HepG2 (cell line): ENCODE data around the gene PPP1R9B. TPM values are rescaled to one million over a fixed set of nuclear protein-coding genes. Genes with fewer than 3 reads are reported as not detected.

Source experiments
- ATAC-seq: fragments of 200-7000 bp; cut with Tn5 transposase; 3 replicates; pipeline ENCODE4 v1.9.1; 2020; ENCODE audit warnings: mild to moderate bottlenecking, moderate library complexity
- BruUV-seq: library from RNA; stranded (reverse); fragments of 400-500 nt; replicated peaks from 2 replicates; lab custom pipeline; 2021; lab: Mats Ljungman, UMichigan
- CTCF ChIA-PET: fragments of 300-600 bp; formaldehyde crosslinking; extraction: SDS; loops from one replicate; lab custom pipeline; 2021; ENCODE audit warnings: low total read pairs, inconsistent platforms, low intra/inter-chr PET ratio; lab: Yijun Ruan, JAX
- POLR2A ChIA-PET: fragments of 350-600 bp; sonication (Branson Sonifier 250); formaldehyde crosslinking; loops from one replicate; lab custom pipeline; 2020; ENCODE audit warnings: antibody characterized with exemption, inconsistent platforms; lab: Yijun Ruan, JAX
- DNase-seq: peaks from one replicate; pipeline ENCODE4 v3.0.0-alpha.2; 2015; ENCODE audit warnings: low spot score
- FAIRE-seq: peaks from 3 replicates; lab custom pipeline; 2011; peaks lifted over from hg19 to GRCh38; lab: Jason Lieb, UNC
- H2AFZ ChIP-seq: one replicate; pipeline ENCODE4 v1.6.1; 2011; ENCODE audit warnings: low read length, inconsistent platforms
- H3K27ac ChIP-seq: fragments of 300-600 bp; 3 replicates; pipeline ENCODE4 v1.8.0; 2011; ENCODE audit warnings: mixed run types, mild to moderate bottlenecking, mixed read lengths, low read length, inconsistent platforms; ENCODE audit not compliant: insufficient read depth; ENCODE audit errors: extremely low read length
- H3K27me3 ChIP-seq, 2 experiments: fragments of 200-600 bp in 1 of 2; 2 replicates in 1 of 2; 3 replicates in 1 of 2; pipeline versions ENCODE4 v1.6.0 to v1.8.0; 2011; ENCODE audit warnings: low read length in 2 of 2, mild to moderate bottlenecking in 2 of 2, moderate library complexity in 2 of 2, inconsistent platforms in 1 of 2; ENCODE audit not compliant: insufficient read depth in 2 of 2, control insufficient read depth in 1 of 2
- H3K36me3 ChIP-seq, 2 experiments: fragments of 200-600 bp in 1 of 2; replicated peaks in 1 of 2; 2 replicates in 1 of 2; 3 replicates in 1 of 2; pipeline versions ENCODE4 v1.5.1 to v1.8.0; 2011; ENCODE audit warnings: low read length in 2 of 2, inconsistent platforms in 1 of 2; ENCODE audit not compliant: insufficient read depth in 2 of 2, control insufficient read depth in 1 of 2
- H3K4me1 ChIP-seq: 2 replicates; pipeline ENCODE4 v1.5.1; 2012; ENCODE audit warnings: low read length, inconsistent platforms; ENCODE audit not compliant: insufficient read depth
- H3K4me2 ChIP-seq: 2 replicates; pipeline ENCODE4 v1.6.0; 2011; ENCODE audit warnings: low read depth, low read length, inconsistent platforms
- H3K4me3 ChIP-seq, 3 experiments: fragments of 200-600 bp in 1 of 3; sonication (generic), shearing (Covaris generic) in 1 of 3; replicated peaks in 1 of 3; 2 replicates each; pipeline ENCODE4 v1.5.1; 2011 to 2016; ENCODE audit warnings: low read length in 3 of 3, inconsistent platforms in 2 of 3, low read depth in 2 of 3, mild to moderate bottlenecking in 2 of 3, control low read depth in 1 of 3, mixed read lengths in 1 of 3; ENCODE audit not compliant: insufficient read depth in 1 of 3
- H3K79me2 ChIP-seq: one replicate; pipeline ENCODE4 v1.6.1; 2011; ENCODE audit warnings: low read length, inconsistent platforms; ENCODE audit not compliant: insufficient read depth
- H3K9ac ChIP-seq: 2 replicates; pipeline ENCODE4 v1.6.0; 2011; ENCODE audit warnings: mild to moderate bottlenecking, low read depth, low read length, inconsistent platforms; ENCODE audit not compliant: insufficient read depth
- H3K9me3 ChIP-seq: 2 replicates; pipeline ENCODE4 v1.5.1; 2012; ENCODE audit warnings: mild to moderate bottlenecking, low read length
- H4K20me1 ChIP-seq: 2 replicates; pipeline ENCODE4 v1.6.0; 2011; ENCODE audit warnings: inconsistent platforms, mild to moderate bottlenecking, low read length, moderate library complexity; ENCODE audit not compliant: insufficient read depth
- CREB3 ChIP-seq: sonication (generic); formaldehyde crosslinking; IDR thresholded peaks from 2 replicates; pipeline ENCODE4 v1.5.0; 2020; ENCODE audit warnings: missing genetic modification reagents
- GTF2F1 ChIP-seq: fragments of 150-350 bp; IDR thresholded peaks from 2 replicates; pipeline ENCODE4 v1.6.1; 2014; ENCODE audit warnings: low read length
- KDM1A ChIP-seq: IDR thresholded peaks from 2 replicates; pipeline ENCODE4 v1.6.1; 2016; ENCODE audit warnings: missing compliant biosample characterization
- MXI1 ChIP-seq: IDR thresholded peaks from 3 replicates; pipeline ENCODE4 v1.6.1; 2012; ENCODE audit warnings: low read depth, low read length, inconsistent platforms, borderline replicate concordance
- NFATC3 ChIP-seq: sonication (generic); formaldehyde crosslinking; IDR thresholded peaks from 2 replicates; pipeline ENCODE4 v1.5.1; 2020; ENCODE audit warnings: mild to moderate bottlenecking, missing genetic modification reagents
- SIN3B ChIP-seq: fragments of 150-350 bp; IDR thresholded peaks from 2 replicates; pipeline ENCODE4 v1.6.1; 2014; ENCODE audit warnings: low read length
- TFE3 ChIP-seq: IDR thresholded peaks from 2 replicates; pipeline ENCODE4 v1.6.1; 2016
- ZNF546 ChIP-seq: sonication (generic); formaldehyde crosslinking; conservative IDR thresholded peaks from 2 replicates; pipeline ENCODE4 v1.8.1; 2023; ENCODE audit warnings: mild to moderate bottlenecking, missing genetic modification reagents
- ZNF552 ChIP-seq: sonication (generic); formaldehyde crosslinking; IDR thresholded peaks from 2 replicates; pipeline ENCODE4 v1.9.0; 2022; ENCODE audit warnings: missing genetic modification reagents, mild to moderate bottlenecking, borderline replicate concordance
- ZNF670 ChIP-seq: sonication (generic); formaldehyde crosslinking; IDR thresholded peaks from 2 replicates; pipeline ENCODE4 v1.8.0; 2022; ENCODE audit warnings: mild to moderate bottlenecking, missing genetic modification reagents, borderline replicate concordance
- ZSCAN9 ChIP-seq: IDR thresholded peaks from 2 replicates; pipeline ENCODE4 v1.6.1; 2016; ENCODE audit warnings: borderline replicate concordance
- WGBS: methylation state at CpG from one replicate; pipeline ENCODE4 v1.1.6; 2017; ENCODE audit warnings: low lambda C conversion rate; 5-methylcytosine and 5-hydroxymethylcytosine counted together
- in situ Hi-C: cut with HindIII; loops from 2 replicates; pipeline ENCODE4 v1.10.0; 2017; ENCODE audit warnings: low pct_unique_long_range_greater_than_20kb; ENCODE audit not compliant: extremely low pct_ligation_motif_present
- intact Hi-C: fragments of 100-400 bp; cut with micrococcal nuclease; formaldehyde crosslinking; loops from one replicate; pipeline ENCODE4 v1.10.0; 2022; ENCODE audit not compliant: unreplicated experiment
- polyA plus RNA-seq, 8 experiments: library from polyadenylated mRNA; depleted of rRNA in 3 of 8; stranded (reverse) in 7 of 8; unstranded in 1 of 8; fragments of >200 nt; fragmentation: Illumina TruSeq in 4 of 8; extraction: Trizol in 4 of 8; gene quantifications; 2 replicates each; pipeline versions ENCODE4 v1.2.1 to v1.2.3, GENCODE V29; 2011 to 2016; ENCODE audit warnings: low read depth in 4 of 8, missing spikeins in 1 of 8, mixed read lengths in 1 of 8; ENCODE audit not compliant: insufficient read depth in 1 of 8
- total RNA-seq, 5 experiments: library from RNA; depleted of rRNA; stranded (reverse); fragments of >200 nt; fragmentation: Illumina TruSeq; extraction: Trizol; gene quantifications; 2 replicates each; pipeline ENCODE4 v1.2.3, GENCODE V29; 2016; ENCODE audit warnings: low read depth in 1 of 5

PPP1R9B gene
- total and polyA plus RNA-seq, 2 of the 13 experiments (the other 11 are each of a cell fraction or from before 2014, with no cell fraction given), result 9.4 to 15.8 TPM

- Histone ChIP-seq H3K4me2 (no peak overlapping the region), H3K79me2 (no peaks in the 10 kb centered on the region), H2AFZ (no peak overlapping the region), H3K9me3 (no peaks in the 10 kb centered on the region), H3K4me3 (no peak overlapping the region), H3K27me3 (peaks cover 23 to 95% of the 10 kb centered on the region in 2 experiments), H4K20me1 (no peaks in the 10 kb centered on the region), H3K36me3 (no peaks in the 10 kb centered on the region), H3K4me1 (no peaks in the 10 kb centered on the region), H3K9ac (no peak overlapping the region), H3K27ac (no peak overlapping the region)
- CTCF ChIA-PET, result no interaction called here
- TF ChIP-seq TFE3 (CRISPR knock-in tag), result no peak
- TF ChIP-seq SIN3B, result no peak
- TF ChIP-seq ZNF670 (CRISPR knock-in tag), result no peak
- no peak for TF ChIP-seq ZSCAN9 (CRISPR knock-in tag)
- TF ChIP-seq MXI1, result no peak
- TF ChIP-seq CREB3, result no peak
- TF ChIP-seq ZNF552 (CRISPR knock-in tag), result no peak
- TF ChIP-seq NFATC3 (CRISPR knock-in tag), result no peak
- no peak for TF ChIP-seq KDM1A (CRISPR knock-in tag)
- TF ChIP-seq GTF2F1, result no peak
- no peak for TF ChIP-seq ZNF546
- intact Hi-C loops, result no loop called here
- FAIRE-seq (no peak), ATAC-seq (no peak), DNase-seq (no peak)
- no TSS peak for BruUV-seq
- in situ Hi-C loops, result no loop called here
- POLR2A ChIA-PET, result no interaction called here
- WGBS, result 31% methylated on average over 18 of the region's 20 CpGs
Observed at GRCh38 chr17:50189550-50190292, 39.2 kb upstream of the PPP1R9B start.
